Naive thymus-derived CD8-positive, alpha-beta T cell (primary cell): Measurements from ENCODE around the gene HSBP1L1. TPM values are rescaled to one million over a fixed set of nuclear protein-coding genes. Genes with fewer than 3 reads are reported as not detected.
"Not testable (repeated sequence)": the region's sequence is repeated elsewhere in the genome, so short reads cannot be mapped to it uniquely, and the experiment has no call there.

Experiments used
- ATAC-seq, 2 donors: fragments of 150-1000 bp; cut with Tn5 transposase in 1 of 2; sonication (Bioruptor Pico), chemical (Tn5 transposase) in 1 of 2; 1 replicate in 1 of 2; 2 replicates in 1 of 2; pipeline ENCODE4 v1.10.0; 2021; ENCODE audit warnings: mild to moderate bottlenecking in 2 of 2, moderate library complexity in 2 of 2
- POLR2A ChIA-PET: fragments of 350-600 bp; sonication (Branson Sonifier 250); formaldehyde crosslinking; loops from one replicate; lab custom pipeline; 2021; ENCODE audit warnings: antibody characterized with exemption; lab: Charles Lee
- DNase-seq, 10 donors: peaks; one replicate each; pipeline versions ENCODE4 v3.0.0 to v3.0.0-alpha.2; 2020 to 2022
- H3K27ac Mint-ChIP-seq, 10 donors: one replicate each; pipeline ENCODE4 v1.8.0; 2020 to 2022; ENCODE audit warnings: mild to moderate bottlenecking in 10 of 10, mixed read lengths in 10 of 10, moderate library complexity in 4 of 10, inconsistent platforms in 1 of 10
- H3K27me3 Mint-ChIP-seq, 5 donors: one replicate each; pipeline ENCODE4 v1.8.0; 2021 to 2022; ENCODE audit warnings: mixed read lengths in 5 of 5
- H3K36me3 Mint-ChIP-seq, 3 donors: one replicate each; pipeline ENCODE4 v1.8.0; 2020 to 2022; ENCODE audit warnings: mixed read lengths in 3 of 3, mild to moderate bottlenecking in 2 of 3, inconsistent platforms in 1 of 3
- H3K4me1 Mint-ChIP-seq, 4 donors: one replicate each; pipeline ENCODE4 v1.8.0; 2021 to 2022; ENCODE audit warnings: mixed read lengths in 4 of 4
- H3K4me3 Mint-ChIP-seq, 10 donors: one replicate each; pipeline ENCODE4 v1.8.0; 2020 to 2022; ENCODE audit warnings: mild to moderate bottlenecking in 10 of 10, mixed read lengths in 10 of 10, moderate library complexity in 6 of 10, inconsistent platforms in 1 of 10
- H3K9me3 Mint-ChIP-seq, 9 donors: one replicate each; pipeline ENCODE4 v1.8.0; 2020 to 2022; ENCODE audit warnings: mixed read lengths in 9 of 9, mild to moderate bottlenecking in 3 of 9, inconsistent platforms in 1 of 9, moderate library complexity in 1 of 9
- polyA plus RNA-seq, 3 donors: library from polyadenylated mRNA; unstranded; fragments of 300-500 nt; fragmentation: Illumina TruSeq; gene quantifications; one replicate each; pipeline ENCODE4 v1.2.3, GENCODE V29; 2021
- total RNA-seq, 8 experiments: library from RNA in 2 of 8; stranded (reverse) in 2 of 8; gene quantifications; one replicate each; pipeline ENCODE4 v1.2.3 and lab custom pipeline; 2021 to 2026

HSBP1L1 gene
- total and polyA plus RNA-seq, 5 experiments from 2014 or later, result 11.2 to 54.5 (median 24.5) TPM

GRCh38 chr18:79956276-79956675 lies 8.2 kb upstream of the HSBP1L1 start:
- ATAC-seq (no peak), DNase-seq (no peak)
- no peak overlapping the region for H3K4me3 Mint-ChIP-seq
- peaks cover 2 to 16% (median 13%) of the 10 kb centered on the region in 4 donors for H3K4me1 Mint-ChIP-seq
- no peaks in the 10 kb centered on the region for H3K36me3 Mint-ChIP-seq
- POLR2A ChIA-PET, result interaction anchor here (0.7 kb wide), 1 partner anchor 70 kb away, joined by 3 read pairs; no protein-coding TSS in a partner anchor
- H3K27ac Mint-ChIP-seq, result peak overlapping the region in 2 of 10 donors; percentile 7 to 9
- H3K27me3 Mint-ChIP-seq, result no peaks in the 10 kb centered on the region
- H3K9me3 Mint-ChIP-seq, result no peaks in the 10 kb centered on the region

DNA sequence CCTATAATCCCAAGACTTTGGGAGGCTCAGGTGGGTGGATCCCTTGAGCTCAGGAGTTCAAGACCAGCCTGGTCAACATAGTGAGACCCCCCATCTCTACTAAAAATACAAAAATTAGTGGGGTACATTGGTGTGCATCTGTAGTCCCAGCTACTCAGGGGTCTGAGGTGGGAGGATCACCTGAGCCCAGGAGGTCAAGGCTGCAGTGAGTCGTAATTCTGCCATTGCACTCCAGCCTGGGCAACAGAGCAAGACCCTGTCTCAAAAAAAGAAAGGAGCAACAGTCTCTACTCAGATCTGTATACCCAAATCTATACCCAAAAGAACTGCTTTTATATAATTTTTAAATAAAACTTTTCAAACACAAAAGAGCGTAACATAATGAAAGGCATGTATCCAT lies 5.5 kb upstream of the HSBP1L1 start:
- Mint-ChIP-seq H3K27me3 (no peaks in the 10 kb centered on the region), H3K9me3 (no peaks in the 10 kb centered on the region), H3K27ac (no peak overlapping the region), H3K4me1 (peaks cover 5 to 31% (median 24%) of the 10 kb centered on the region in 4 donors), H3K4me3 (no peak overlapping the region), H3K36me3 (no peaks in the 10 kb centered on the region)
- POLR2A ChIA-PET, result interaction anchor here (0.5 kb wide), 1 partner anchor 52 kb away, joined by 4 read pairs; no protein-coding TSS in a partner anchor
- DNase-seq (no peak), ATAC-seq (no peak)

GRCh38 chr18:79960161-79960801 lies 4.2 kb upstream of the HSBP1L1 start:
- not testable (repeated sequence) for H3K27me3 Mint-ChIP-seq, H3K36me3 Mint-ChIP-seq, H3K9me3 Mint-ChIP-seq
- POLR2A ChIA-PET, result interaction anchor here (0.8 to 1.8 kb wide), 2 partner anchors 9 kb away, joined by 5 to 9 read pairs; partner anchors contain the start of gene SLC66A2
- H3K4me1 Mint-ChIP-seq, result peaks cover 4 to 34% (median 27%) of the 10 kb centered on the region in 4 donors
- peak overlapping the region in 9 of 10 donors; percentile 71 to 93 (median 91) for H3K27ac Mint-ChIP-seq
- H3K4me3 Mint-ChIP-seq, result peak overlapping the region in 9 of 10 donors; percentile 59 to 83 (median 77)
- DNase-seq (peak in 2 of 10 donors; percentile 33 to 49), ATAC-seq (peak in 1 of 2 donors; percentile 21)

DNA sequence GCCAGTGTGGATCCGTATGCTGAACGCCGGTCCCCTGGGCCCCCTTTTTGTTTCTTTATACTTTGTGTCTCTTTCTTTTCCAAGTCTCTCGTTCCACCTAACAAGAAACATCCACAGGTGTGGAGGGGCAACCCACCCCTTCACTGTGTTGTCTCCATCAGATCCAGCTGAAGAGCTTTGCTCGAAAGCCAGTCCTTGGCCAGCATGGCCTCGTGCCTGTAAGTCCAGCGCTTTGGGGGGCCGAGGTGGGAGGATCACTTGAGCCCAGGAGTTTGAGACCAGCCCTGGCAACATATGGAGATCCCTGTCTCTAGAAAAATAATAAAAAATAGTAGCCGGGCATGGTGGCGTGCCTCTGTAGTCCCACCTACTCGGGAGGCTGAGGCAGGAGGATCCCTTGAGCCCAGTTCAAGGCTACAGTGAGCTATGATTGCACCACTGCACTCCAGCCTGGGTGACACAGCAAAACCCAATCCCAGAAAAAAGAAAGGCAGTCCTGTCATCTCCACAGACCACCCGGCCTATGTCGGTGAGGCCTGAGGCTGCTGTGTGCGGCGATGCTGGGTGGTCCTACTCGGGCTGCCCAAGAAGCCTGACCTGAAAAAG lies 3.4 kb upstream of the HSBP1L1 start:
- H3K27ac Mint-ChIP-seq, result peak overlapping the region in 8 of 10 donors; percentile 74 to 93 (median 92)
- no peaks in the 10 kb centered on the region for H3K27me3 Mint-ChIP-seq
- no peaks in the 10 kb centered on the region for H3K36me3 Mint-ChIP-seq
- DNase-seq (no peak), ATAC-seq (no peak)
- peaks cover 8 to 38% (median 31%) of the 10 kb centered on the region in 4 donors for H3K4me1 Mint-ChIP-seq
- no peaks in the 10 kb centered on the region for H3K9me3 Mint-ChIP-seq
- POLR2A ChIA-PET, result interaction anchor here (0.6 to 1.8 kb wide), 3 partner anchors 10 to 54 kb away, joined by 3 to 9 read pairs (median 6); partner anchors contain the start of gene SLC66A2
- peak overlapping the region in 8 of 10 donors; percentile 20 to 83 (median 75) for H3K4me3 Mint-ChIP-seq

- H3K36me3 Mint-ChIP-seq, result no peaks in the 10 kb centered on the region
These were observed 2.7 kb upstream of the HSBP1L1 start for GRCh38 chr18:79961527-79962291.

DNA sequence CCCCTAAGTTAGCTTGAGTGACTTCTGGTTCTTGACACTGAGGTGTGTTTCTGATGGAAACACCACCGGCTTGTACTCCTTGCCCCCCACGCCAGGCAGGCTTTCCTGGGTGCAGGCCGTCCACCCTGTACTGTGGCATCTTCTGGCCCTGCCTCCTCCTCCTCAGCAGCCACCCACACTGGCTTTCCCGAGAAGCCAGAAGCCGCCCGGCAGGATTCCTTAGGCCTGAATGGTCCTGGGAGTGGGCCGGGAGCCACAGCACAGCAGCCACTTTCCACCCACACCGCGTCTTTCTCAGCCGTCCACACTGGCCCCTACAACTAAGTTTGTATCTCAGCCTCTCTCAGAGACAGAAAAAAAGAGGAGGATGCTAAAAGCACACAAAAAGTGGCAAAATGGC lies 2.1 kb upstream of the HSBP1L1 start:
- H3K9me3 Mint-ChIP-seq, result no peaks in the 10 kb centered on the region
- POLR2A ChIA-PET, result interaction anchor here (0.8 to 1.8 kb wide), 4 partner anchors 11 to 50 kb away, joined by 3 to 9 read pairs (median 4); partner anchors contain the start of gene SLC66A2
- H3K27me3 Mint-ChIP-seq, result no peaks in the 10 kb centered on the region
- peaks cover 9 to 40% (median 34%) of the 10 kb centered on the region in 4 donors for H3K4me1 Mint-ChIP-seq
- DNase-seq (no peak), ATAC-seq (no peak)
- H3K27ac Mint-ChIP-seq, result peak overlapping the region in 4 of 10 donors; percentile 43 to 68 (median 54)
- H3K36me3 Mint-ChIP-seq, result peaks cover 0 to 4% (median 0%) of the 10 kb centered on the region in 3 donors
- peak overlapping the region in 2 of 10 donors; percentile 16 to 28 for H3K4me3 Mint-ChIP-seq

More at GRCh38 chr18:79961527-79962291, 2.7 kb upstream of the HSBP1L1 start:
- H3K9me3 Mint-ChIP-seq, result no peaks in the 10 kb centered on the region
- no peak overlapping the region for H3K4me3 Mint-ChIP-seq
- no peaks in the 10 kb centered on the region for H3K27me3 Mint-ChIP-seq
- POLR2A ChIA-PET, result interaction anchor here (0.6 to 1.8 kb wide), 5 partner anchors 10 to 54 kb away, joined by 3 to 9 read pairs (median 3); partner anchors contain the start of gene SLC66A2
- DNase-seq, result no peak
- H3K4me1 Mint-ChIP-seq, result peaks cover 8 to 38% (median 31%) of the 10 kb centered on the region in 4 donors
- H3K27ac Mint-ChIP-seq, result peak overlapping the region in 4 of 10 donors; percentile 19 to 79 (median 48)
- ATAC-seq, result no peak

DNA sequence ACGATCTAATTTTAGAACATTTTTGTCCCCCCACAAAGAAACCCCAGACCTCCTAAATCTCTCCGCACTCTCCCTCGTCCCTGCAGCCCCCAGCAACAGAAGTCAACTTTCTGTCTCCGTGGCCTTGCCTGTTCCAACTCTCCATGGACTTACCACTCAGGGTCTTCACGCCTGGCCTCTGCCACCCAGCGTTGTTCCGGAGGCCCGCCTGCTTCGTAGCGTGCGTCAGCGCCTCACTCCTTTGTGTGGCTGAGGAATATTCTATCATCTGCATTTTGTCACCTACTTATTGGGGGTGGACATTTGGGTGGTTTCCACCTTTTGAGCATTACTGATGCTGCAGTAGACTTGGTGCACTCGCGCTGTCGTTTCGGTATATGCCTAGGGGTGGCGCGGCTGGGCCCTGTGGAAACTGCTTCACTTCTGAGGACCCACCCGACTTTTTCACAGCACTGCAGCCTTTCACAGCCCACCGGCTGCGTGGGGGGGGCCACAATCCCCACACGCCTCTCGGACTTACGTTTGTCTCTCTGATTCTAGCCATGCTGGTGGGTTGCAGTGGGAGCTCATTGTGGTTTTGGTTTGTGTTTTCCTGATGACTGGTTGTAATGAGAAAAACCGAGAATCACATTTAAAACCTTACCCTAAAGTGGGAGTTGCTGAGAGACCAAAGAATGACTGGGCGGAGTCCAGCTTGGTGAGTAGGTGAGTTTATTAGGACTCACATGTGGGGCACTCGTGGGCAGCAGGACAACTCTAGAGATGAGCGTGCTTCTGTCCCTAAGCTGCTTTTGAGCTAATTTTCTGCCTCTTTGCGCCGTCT lies 1.4 kb upstream of the HSBP1L1 start:
- H3K4me3 Mint-ChIP-seq, result peak overlapping the region; percentile 52 to 82 (median 70)
- POLR2A ChIA-PET, result interaction anchor here (2.7 kb wide), 1 partner anchor 12 kb away, joined by 17 read pairs; the partner anchor contains the start of gene SLC66A2
- H3K36me3 Mint-ChIP-seq, result peaks cover 0 to 6% (median 0%) of the 10 kb centered on the region in 3 donors
- H3K27me3 Mint-ChIP-seq, result no peaks in the 10 kb centered on the region
- peak in 1 of 10 donors; percentile 36 for DNase-seq
- H3K4me1 Mint-ChIP-seq, result peaks cover 9 to 40% (median 34%) of the 10 kb centered on the region in 4 donors
- H3K27ac Mint-ChIP-seq, result peak overlapping the region in 9 of 10 donors; percentile 7 to 89 (median 75)
- no peak for ATAC-seq
- H3K9me3 Mint-ChIP-seq, result no peaks in the 10 kb centered on the region

DNA sequence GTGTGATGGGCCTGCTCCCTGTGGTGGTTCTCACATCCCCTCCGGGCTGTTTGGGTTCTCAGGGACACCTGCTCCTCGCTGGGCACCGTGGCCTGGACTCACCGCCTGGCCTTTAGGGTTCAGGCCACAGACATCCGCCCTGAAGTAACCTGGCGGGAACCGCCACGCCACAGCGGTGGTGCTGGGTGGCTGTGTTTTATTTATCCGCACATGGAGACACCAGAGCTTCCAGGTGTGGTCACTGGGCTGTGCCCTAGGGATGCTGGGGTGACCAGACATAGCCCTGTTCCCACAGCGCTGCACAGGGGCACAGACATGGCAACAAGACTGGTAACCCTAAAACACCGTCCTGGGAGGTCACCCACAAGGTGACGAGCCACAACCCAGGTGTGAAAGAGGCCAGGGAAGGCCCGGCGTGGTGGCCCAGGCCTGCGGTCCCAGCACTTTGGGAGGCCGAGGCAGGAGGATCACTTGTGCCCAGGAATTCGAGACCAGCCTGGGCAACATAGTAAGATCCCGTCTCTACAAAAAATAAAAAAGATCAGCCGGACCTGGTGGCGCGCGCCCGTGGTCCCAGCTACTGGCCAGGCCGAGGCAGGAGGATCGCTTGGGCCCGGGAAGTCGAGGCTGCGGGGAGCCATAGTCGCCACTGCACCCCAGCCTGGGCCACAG lies 649 bp upstream of the HSBP1L1 start:
- POLR2A ChIA-PET, result interaction anchor here (0.6 to 2.7 kb wide), 6 partner anchors 13 to 215 kb away, joined by 3 to 17 read pairs (median 4); partner anchors contain the start of gene SLC66A2
- Mint-ChIP-seq H3K27ac (peak overlapping the region in 9 of 10 donors; percentile 8 to 89 (median 59)), H3K4me3 (peak overlapping the region; percentile 64 to 82 (median 70)), H3K4me1 (peaks cover 9 to 40% (median 34%) of the 10 kb centered on the region in 4 donors), H3K36me3 (peaks cover 0 to 12% (median 0%) of the 10 kb centered on the region in 3 donors), H3K9me3 (no peaks in the 10 kb centered on the region), H3K27me3 (no peaks in the 10 kb centered on the region)
- ATAC-seq (no peak), DNase-seq (no peak)

GRCh38 chr18:79965119-79965902 lies 868 bp downstream of the HSBP1L1 start:
- Mint-ChIP-seq H3K36me3 (peaks cover 0 to 15% (median 3%) of the 10 kb centered on the region in 3 donors), H3K4me1 (peaks cover 9 to 37% (median 32%) of the 10 kb centered on the region in 4 donors), H3K27ac (peak overlapping the region; percentile 92 to 98 (median 96)), H3K9me3 (no peaks in the 10 kb centered on the region), H3K27me3 (no peaks in the 10 kb centered on the region), H3K4me3 (peak overlapping the region; percentile 81 to 94 (median 88))
- POLR2A ChIA-PET, result interaction anchor here (0.6 to 2.7 kb wide), 8 partner anchors 9 to 287 kb away, joined by 3 to 17 read pairs (median 5); partner anchors contain the start of gene SLC66A2
- DNase-seq, result peak in 6 of 10 donors; percentile 29 to 59 (median 36)
- ATAC-seq, result peak; percentile 46 to 66

DNA sequence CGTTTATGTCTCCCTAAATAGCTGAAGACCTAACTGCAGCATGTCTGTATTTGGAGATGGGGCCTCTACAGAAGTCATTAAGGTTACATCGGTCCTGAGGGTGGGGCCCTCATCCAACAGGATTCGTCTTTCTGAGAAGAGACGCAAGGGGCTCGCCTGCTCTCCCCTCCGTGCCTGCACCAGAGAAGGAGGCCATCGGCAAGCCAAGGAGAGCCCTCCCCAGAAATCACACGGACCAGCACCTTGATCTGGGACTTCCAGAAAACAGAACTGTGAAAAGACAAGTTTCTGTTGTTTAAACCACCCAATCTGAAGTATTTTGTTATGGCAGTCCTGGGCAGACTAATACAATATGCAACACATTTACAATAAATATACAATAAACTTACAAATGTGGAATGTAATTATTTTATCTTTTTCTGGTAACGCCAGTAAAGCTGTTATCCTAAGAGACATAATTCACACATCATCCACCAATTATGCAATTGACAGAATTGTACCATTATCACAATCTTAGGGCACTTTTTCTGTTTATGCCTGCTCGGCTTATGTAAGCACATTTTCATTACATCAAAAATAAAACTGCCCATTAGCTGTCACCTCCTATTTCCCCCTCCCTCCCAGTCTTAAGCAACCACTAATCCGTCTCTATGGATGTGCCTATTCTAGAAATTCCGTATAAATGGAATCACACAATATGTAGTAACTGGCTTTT lies 6.1 kb downstream of the HSBP1L1 start:
- H3K36me3 Mint-ChIP-seq, result peaks cover 0 to 65% (median 19%) of the 10 kb centered on the region in 3 donors
- DNase-seq, result no peak
- H3K9me3 Mint-ChIP-seq, result no peaks in the 10 kb centered on the region
- peaks cover 8 to 23% (median 17%) of the 10 kb centered on the region in 4 donors for H3K4me1 Mint-ChIP-seq
- no peaks in the 10 kb centered on the region for H3K27me3 Mint-ChIP-seq
- no peak overlapping the region for H3K4me3 Mint-ChIP-seq
- no peak for ATAC-seq
- H3K27ac Mint-ChIP-seq, result peak overlapping the region in 6 of 10 donors; percentile 12 to 69 (median 42)
- POLR2A ChIA-PET, result no interaction called here
